Glomerular visceral epithelial cell (primary cell): Measurements from ENCODE around the gene ATG2B.
A peak's percentile ranks its signal among the peaks of the same experiment; 100 is the strongest.

Experiments
- DNase-seq: peaks from one replicate; pipeline ENCODE4 v3.0.0-alpha.2; 2016; ENCODE audit errors: extremely low spot score

The ATG2B gene, protein sequence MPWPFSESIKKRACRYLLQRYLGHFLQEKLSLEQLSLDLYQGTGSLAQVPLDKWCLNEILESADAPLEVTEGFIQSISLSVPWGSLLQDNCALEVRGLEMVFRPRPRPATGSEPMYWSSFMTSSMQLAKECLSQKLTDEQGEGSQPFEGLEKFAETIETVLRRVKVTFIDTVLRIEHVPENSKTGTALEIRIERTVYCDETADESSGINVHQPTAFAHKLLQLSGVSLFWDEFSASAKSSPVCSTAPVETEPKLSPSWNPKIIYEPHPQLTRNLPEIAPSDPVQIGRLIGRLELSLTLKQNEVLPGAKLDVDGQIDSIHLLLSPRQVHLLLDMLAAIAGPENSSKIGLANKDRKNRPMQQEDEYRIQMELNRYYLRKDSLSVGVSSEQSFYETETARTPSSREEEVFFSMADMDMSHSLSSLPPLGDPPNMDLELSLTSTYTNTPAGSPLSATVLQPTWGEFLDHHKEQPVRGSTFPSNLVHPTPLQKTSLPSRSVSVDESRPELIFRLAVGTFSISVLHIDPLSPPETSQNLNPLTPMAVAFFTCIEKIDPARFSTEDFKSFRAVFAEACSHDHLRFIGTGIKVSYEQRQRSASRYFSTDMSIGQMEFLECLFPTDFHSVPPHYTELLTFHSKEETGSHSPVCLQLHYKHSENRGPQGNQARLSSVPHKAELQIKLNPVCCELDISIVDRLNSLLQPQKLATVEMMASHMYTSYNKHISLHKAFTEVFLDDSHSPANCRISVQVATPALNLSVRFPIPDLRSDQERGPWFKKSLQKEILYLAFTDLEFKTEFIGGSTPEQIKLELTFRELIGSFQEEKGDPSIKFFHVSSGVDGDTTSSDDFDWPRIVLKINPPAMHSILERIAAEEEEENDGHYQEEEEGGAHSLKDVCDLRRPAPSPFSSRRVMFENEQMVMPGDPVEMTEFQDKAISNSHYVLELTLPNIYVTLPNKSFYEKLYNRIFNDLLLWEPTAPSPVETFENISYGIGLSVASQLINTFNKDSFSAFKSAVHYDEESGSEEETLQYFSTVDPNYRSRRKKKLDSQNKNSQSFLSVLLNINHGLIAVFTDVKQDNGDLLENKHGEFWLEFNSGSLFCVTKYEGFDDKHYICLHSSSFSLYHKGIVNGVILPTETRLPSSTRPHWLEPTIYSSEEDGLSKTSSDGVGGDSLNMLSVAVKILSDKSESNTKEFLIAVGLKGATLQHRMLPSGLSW (N-terminal part only)

DNA sequence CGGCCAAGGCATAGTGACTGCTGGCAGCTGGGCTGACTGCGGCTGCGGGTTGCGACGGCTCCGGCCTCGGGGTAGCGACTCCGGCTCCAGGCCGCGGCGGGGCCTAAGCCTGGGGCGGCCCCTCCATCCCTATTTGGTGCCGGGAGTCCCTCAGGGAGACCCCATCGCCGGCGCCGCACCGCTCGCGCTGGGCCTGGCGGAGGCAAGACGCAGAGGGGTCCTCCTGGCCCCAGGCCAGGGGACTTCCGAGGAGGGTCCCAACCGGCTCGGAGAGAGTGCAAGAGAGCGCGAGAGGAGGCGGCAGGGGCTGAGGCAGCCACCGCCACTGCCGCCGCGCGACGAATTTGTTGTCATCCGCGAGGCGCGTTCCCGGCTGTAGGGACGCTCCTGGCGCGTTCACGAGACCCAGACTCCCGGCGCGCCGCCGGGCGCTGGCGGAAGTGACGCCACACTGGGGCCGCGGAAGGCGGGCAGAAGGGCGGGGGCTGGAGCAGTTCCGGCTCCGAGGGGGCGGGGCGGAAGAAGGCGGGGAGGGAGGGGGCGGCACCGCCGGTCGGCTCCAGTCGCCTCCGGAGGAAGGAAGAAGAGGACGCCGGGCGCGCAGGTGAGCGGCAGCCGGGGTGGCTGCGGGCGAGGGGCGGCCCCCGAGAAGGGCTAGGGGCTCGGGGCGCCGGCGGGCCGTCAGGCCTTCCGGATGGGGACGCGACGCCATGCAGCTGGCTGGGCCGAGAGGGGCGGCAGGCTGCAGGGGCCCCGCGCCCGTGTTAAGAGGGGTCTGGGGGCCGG, at the start of gene ATG2B, which contains the start of gene GSKIP:
Gene ATG2B, minus strand, starts transcription at position 377 of the 786 bp plus-strand sequence. Its CDS starts 365 bp downstream, at position 12.
Gene GSKIP, plus strand, starts transcription at position 562 of the 786 bp plus-strand sequence. CDS start 18,722 bp downstream, outside the sequence.
- DNase-seq, result peak; percentile 92

DNA sequence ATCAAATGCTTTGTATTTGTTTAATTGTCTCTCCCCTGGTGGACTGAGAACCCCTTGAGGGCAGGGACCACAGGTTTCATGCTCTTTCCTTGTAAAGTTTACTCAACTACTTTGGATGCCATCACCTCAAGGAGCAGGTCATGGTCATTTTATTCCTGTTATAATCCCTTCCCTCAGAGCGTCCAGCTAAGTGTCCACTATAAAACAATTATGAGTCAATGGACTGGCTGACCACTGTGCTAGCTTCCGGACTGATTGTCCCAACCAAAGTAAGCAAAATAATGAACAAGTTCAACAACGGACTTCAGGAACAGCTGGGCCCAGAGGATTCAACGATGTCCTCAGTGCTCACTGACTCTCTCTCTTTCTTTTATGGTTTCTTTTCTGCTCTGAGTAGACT, 47.0 kb upstream of the ATG2B start:
- DNase-seq, result no peak

DNA sequence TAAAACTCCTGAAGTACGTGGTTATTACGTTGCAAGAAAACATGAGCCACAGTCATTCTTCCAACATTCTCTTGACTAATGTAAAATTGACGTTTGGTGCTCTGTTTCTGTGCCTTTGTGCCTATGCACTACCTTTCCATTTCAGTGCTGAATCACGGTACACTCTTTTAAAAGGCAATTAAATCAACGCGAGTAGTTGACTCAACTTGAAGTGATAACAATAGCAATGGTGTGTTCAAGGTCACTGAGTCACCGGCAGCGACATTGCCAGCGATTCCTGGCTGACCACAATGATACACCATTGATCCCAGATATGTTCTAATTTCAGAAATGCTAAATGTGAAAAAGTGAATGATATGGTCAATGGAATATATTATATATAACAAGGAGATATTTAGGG, 46.6 kb upstream of the ATG2B start:
- DNase-seq, result no peak

DNA sequence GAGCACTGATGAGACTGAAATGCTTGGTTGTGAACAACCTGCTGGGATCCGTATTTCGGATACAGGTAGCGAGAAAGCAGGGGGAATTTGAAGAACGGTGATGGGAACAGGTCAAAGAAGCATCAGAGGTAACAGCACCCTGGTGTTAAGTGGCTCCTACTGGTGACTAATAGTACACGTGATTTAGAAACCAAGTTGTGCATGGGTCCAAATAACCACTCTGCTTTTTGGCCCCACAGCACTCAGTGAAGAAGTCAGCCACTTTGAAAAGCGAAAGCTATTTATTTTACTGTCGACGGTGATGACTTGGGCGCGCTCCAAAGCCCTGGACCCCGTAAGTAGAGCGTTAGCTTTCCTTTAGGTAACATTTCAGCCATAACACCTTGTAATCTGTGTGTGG, 45.5 kb upstream of the ATG2B start:
- no peak for DNase-seq

DNA sequence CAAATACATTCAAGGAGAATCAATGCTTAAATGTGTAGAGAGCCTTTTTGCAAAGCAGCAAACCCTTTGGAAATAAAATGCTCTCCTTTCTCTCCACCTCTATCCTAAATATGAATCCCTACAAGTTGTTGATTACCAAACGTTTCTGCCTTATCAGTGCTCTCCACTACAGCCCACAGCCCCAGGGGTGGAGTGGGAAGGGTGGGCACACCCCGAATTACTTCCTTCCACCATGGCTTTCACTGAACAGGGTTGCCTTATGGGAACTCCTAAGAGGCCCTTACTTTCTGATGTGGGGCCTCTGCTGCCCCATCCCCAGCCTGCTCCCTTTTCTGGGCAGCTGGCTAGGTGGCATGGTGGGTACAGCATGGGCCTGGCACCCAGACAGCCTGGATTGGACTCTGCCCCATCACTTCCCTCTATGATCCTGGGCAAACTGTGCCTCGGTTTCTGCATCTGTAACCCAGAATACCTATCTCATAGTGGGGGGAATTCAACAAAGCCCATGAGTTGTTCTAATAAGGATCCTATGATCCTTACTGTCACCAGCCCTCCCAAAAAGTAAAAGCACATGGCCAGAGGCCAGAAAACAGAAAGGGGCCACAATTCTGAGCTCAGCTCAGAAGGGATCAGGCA, 44.9 kb upstream of the ATG2B start:
- DNase-seq, result no peak

DNA sequence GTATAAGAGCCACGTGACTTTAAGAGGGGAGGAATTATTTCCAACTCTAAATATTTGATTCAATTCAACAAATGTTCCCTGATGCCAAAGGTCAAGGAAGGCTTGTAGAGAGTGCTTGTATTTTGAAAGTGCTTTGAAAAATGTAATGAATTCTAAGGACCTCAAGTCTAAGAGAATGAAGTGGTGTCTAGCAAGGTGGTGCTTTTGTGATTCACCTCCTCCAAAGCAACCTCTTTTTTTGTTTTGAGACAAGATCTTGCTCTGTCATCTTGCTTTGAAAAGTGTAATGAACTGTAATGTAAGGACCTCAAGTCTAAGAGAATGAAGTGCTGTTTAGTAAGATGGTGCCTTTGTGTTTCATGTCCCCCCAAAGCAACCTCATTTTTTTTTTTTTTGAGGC, 42.5 kb upstream of the ATG2B start:
- no peak for DNase-seq

DNA sequence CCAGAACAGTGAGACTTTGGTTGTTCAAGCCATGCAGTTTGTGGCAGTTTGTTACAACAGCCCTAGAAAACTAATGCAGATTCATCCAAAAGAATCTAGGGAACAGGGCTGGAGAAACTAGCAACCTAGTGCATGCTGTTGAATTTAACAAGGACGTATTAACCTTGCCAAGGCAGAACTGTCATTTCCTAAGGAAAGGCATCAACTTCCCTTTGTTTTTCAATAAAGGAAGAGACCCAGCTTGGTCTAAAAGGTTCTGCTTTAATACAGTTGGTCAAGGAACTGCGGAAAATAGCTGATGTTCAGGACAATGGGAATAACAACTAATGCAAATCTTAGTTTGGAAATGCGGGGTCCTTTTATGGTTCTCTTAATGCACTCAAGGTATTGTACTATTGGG, 40.3 kb upstream of the ATG2B start:
- no peak for DNase-seq

DNA sequence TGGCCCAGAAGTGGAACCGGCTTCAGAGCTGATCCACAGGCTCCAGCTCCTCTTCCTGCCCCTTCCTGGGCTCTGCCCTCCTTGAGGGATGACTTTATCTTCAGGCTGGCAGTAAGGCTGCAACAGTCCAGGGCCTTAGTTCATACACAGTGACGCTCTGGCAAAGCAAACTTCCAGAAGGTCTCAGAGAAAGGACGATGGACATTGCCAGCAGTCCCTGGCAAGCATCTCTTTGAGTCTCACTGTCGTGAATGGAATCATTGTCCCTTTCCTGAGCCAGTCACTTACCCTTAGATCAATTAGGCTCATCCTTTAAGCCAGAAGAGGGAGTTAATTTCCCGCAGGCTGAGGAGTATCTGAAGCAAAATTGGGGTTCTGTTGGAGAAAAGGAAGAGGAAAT, 37.4 kb upstream of the ATG2B start:
- DNase-seq, result no peak

DNA sequence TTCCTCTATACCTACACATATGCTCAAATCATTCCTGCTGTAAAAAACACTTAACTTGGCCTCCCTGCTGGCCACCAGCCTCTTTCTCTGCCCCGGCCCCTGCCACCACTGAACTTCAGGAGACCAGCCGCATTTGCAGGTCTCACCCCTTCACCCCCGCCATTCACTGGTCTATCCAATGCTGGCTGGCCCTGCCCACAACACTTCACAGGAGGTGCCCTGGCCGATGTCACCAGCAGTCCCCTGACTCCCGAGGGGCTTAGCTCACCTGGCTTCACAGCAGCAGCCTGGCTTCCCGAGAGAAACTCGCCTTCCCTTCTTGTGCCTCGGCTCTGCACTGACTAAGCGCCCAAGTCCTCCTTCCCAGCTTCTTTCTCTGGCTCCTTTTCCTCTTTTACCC, 36.3 kb upstream of the ATG2B start:
- DNase-seq, result no peak

DNA sequence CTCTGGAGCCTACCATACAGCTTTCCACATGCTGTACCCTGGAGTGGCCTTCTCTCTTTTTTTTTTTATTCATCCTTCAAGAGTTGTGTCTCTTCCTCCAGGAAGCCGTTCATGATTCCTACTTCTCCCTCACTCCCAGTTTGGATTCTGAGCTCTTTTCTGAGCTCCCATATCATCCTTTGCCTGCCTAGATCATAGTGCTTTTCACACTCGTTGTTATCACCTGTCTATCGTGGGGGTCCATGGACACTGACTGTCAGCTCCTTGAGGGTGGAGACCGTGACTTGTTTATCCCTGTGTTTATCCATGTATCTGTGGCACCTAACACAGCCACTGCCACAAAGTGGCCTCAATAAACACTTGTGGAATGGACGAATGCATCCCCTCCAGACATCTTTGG, 35.8 kb upstream of the ATG2B start:
- DNase-seq, result no peak

DNA sequence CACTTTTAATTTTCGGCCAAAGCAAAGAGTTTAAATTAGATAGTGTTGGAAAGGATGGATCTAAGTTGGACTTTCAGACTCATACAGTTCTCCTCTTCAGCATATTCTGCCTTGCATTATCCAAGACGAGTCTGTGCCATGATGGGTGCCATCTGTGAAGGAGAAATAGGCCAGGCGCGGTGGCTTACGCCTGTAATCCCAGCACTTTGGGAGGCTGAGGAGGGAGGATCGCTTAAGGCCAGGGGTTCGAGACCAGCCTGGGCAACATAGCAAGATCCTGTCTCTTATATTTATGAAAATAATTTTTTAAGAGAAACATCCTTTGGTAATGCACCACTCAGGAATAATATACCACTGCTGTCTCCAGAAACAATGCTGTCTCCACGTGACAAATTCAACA, 35.3 kb upstream of the ATG2B start:
- no peak for DNase-seq

DNA sequence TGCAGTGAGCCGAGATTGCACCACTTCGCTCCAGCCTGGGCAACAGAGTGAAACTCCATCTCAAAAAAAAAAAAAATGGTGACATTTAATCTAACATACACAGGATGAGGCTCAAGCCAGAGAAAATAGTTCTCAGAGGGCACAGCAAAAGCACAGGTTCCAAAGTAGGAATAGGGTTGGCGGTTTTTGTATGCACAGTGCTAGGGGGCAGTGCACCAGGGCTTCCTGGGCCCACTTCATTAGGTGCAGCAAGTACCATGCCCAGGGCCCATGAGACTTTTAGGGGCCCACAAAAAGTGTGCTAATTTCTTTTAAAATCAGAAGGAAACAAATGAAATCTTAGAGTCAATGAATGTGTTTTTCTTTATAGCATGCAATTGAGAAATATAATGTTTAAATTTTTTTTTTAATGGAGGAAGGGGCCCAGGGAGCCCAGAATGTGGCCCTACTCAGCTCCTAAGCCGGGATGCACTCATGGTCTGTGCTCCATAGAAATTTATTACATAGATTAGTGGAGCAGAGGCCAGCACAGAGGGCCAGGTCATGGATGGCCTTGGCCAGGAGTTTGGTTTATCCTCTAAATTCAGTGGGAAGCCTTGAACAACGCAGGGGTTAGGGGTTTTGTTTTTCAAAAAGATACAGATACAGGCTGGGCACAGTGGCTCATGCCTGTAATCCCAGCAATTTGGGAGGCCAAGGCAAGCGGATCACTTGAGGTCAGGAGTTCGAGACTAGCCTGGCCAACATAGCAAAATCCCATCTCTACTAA, 31.1 kb upstream of the ATG2B start:
- no peak for DNase-seq

DNA sequence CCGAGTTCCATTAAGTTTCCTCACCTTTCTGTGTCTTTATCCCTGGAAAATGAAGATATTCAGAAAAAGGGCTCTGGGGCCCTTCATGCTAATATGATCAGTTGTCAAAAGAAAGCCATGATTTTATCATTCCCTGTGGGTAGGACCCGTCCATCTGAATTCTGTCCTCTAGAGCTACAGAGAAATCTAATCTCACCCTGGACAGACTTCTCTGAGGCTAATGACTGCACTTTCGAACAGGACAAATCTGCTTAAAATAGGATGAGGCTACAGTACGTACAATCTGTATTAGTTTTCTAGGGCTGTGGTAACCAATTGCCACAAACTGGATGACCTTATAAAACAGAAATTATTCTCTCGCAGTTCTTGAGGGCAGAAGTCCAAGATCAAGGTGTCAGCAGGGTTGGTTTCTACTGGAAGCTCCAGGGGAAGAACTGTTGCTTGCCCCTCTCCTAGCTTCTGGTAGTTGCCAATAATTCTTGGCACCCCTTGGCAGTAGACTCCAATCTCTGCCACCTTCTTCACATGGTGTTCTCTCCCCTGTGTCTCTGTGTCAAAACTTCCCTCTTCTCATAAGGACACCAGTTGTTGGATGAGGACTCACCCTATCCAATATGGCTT, 30.0 kb upstream of the ATG2B start:
- DNase-seq, result no peak

DNA sequence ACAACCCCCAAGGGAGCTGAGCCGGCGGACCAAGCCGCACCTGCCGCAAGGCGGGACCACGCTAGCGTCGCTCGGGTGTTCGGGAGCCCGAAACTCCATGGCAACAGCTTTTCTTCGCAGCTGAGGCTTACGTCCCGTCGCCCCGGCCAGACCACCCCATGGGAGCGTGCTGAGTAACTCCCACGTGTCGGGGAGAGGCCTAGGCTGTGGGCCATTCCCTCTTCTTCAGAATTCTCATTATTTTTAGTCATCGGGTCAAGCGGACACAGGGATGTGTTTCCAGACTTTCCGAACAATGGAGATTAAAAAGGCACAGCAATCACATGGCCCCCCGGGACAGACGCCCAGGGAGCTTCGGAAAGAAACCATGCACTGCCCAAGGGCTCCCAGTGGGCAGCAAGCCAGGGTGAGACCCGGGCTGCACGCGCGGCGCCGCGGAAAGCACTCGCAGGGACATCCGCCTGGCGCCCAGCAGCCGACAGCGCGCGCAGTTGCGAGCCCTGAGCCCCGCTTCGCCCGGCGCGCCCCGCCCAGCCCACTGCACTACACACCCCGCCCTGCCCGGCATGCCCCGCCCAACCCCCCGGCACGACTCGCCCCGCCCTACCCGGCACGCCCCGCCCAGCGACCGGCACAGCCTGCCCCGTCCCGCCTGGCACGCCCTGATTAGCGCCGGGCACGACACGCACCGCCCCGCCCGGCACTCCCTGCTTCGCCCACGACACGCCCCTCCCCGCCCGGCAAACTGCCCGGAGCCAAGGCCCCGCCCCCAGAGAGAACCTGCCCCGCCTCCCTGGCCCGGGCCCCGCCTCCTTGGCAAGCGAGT, 28.4 kb upstream of the ATG2B start:
- DNase-seq, result peak; percentile 98

DNA sequence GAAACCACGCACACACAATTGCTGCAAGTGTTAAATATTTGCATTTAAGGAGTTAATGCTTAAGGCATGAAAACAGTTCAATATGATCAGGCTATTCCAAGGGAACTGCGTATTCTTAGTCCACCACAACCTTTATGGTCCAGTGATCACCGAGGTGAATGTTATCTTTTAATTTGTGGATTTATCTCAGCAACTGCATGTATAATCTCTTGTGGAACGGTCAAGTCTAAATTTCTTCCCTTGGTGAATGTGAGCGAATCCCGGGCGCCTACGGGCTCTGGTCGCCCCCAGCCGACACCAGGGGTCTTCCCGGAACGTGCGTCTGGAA, 27.8 kb upstream of the ATG2B start:
- DNase-seq, result no peak

DNA sequence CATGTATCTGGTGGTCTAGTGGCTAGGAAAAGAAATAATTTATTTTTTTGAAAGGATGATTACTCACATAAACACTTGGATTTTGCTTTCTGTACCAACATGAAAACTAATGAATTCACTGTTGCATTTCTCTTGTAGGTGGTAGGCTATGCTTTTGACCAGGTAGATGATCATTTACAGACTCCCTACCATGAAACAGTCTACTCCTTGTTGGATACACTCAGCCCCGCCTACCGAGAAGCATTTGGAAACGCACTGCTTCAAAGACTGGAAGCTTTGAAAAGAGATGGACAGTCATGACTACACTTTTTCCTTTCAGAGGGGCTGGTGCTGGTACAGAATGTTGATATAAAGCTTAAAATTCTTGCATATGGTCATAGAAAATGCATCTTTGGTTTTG, 22.2 kb upstream of the ATG2B start:
- DNase-seq, result no peak

DNA sequence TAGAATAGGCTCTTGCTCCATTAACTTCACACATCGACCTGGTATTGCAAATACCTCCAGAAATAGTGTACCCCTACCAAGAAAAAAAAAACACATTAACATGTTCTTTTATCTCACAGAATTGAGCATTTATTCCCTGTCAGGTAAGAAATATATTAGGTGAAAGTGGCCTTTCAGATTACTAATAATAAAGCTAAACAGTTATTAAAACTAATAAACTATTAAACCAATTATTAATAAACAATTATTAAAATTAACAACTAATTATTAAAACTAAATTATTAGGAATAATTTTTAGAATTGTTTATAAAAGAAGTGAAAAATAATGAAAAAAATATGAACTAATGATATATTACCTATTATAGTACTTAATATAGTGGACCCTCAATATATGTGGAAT, 21.6 kb upstream of the ATG2B start:
- no peak for DNase-seq

DNA sequence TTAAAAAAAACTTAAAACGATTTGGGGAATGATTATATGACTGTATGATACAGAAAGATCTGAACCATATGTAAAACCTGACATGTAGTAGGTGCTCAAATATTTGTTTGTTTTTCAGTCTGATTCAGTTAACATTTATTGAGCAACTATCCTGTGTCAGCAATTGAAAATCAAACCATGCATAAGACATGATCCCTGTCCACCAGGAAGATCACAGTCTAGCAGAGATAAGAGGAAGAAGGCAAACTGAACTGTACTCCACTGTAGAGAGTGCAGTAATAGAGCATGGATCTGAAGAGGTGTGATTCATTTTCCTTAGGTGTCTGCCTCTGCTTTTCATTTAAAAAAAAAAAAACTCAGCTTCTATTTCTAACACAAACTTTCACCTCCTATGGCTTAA, 20.9 kb upstream of the ATG2B start:
- DNase-seq, result no peak

DNA sequence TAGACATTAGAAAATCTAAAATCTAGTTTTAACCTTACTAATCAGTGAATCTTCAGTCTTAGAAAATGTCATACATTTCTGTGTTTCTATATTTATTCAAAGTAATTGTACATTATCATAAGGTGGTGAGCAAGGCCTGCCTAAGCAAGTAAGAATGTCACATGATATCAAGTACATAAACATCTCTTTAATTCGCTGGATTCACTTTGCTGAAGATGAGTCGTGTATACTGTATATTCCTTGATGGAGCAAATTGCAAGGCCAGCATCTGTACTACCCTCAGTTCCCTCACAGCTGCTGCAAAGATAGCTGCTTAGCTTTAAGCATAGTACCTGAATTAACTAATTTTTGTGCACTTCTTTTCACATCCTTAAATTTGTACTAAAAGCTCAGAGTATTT, 20.3 kb upstream of the ATG2B start:
- DNase-seq, result no peak
